Ecto neural progenitor cell (in vitro differentiated cells): ENCODE measurements around the gene ARHGAP28.
"Not testable (repeated sequence)": the region's sequence is repeated elsewhere in the genome, so short reads cannot be mapped to it uniquely, and the experiment has no call there.

Experiments used
- DNase-seq: peaks from one replicate; pipeline ENCODE4 v3.0.0-alpha.2; 2018; ENCODE audit warnings: low spot score

Gene ARHGAP28

GRCh38 chr18:6934859-6935258 lies 205.3 kb downstream of the ARHGAP28 start:
- DNase-seq, result no peak

GRCh38 chr18:6938003-6938402 lies 208.5 kb downstream of the ARHGAP28 start:
- DNase-seq, result no peak

GRCh38 chr18:6938403-6938802 lies 208.9 kb downstream of the ARHGAP28 start:
- not testable (repeated sequence) for DNase-seq

DNA sequence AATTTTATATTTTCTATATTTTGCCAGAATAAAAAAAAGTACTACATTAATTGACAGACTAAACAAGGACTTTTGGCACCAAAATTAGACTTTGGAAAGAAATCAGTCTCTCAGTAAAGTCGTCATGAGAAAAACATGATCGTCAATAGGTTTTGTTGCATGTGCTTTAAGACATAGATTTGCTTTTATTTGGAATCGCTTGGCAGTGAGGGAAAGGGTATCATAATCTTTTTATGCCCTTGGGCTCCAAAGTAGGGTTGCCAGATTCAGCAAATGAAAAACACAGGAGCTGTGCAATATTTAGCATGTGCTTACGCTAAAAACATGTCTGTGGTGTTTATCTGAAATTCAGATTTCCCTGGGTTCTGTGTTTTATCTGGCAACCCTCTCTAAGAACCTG lies 210.5 kb downstream of the ARHGAP28 start:
- DNase-seq, result no peak

DNA sequence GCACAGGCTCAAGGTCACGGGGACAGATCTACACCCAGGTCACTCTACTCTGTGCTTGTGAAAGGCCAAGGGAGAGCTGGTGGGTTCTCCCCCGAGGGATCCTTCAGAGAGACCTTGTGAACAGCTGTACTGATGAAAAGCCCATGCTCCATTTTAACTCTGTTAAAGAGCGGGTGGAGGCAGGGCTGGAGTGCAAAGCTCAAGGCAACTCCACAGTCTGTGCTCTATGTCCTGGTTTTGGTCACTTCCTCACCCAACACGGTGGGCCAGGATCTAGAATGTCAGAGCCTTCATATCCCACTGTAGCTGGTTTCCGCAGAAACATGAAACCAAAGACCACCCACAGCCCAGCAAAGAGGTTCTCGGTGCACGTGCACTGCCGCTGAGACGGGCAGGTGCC lies 210.9 kb downstream of the ARHGAP28 start:
- no peak for DNase-seq

GRCh38 chr18:6941996-6942395 lies 212.5 kb downstream of the ARHGAP28 start:
- no peak for DNase-seq

GRCh38 chr18:6942742-6943141 lies 213.2 kb downstream of the ARHGAP28 start:
- no peak for DNase-seq

GRCh38 chr18:6943143-6943542 lies 213.6 kb downstream of the ARHGAP28 start:
- DNase-seq, result no peak

DNA sequence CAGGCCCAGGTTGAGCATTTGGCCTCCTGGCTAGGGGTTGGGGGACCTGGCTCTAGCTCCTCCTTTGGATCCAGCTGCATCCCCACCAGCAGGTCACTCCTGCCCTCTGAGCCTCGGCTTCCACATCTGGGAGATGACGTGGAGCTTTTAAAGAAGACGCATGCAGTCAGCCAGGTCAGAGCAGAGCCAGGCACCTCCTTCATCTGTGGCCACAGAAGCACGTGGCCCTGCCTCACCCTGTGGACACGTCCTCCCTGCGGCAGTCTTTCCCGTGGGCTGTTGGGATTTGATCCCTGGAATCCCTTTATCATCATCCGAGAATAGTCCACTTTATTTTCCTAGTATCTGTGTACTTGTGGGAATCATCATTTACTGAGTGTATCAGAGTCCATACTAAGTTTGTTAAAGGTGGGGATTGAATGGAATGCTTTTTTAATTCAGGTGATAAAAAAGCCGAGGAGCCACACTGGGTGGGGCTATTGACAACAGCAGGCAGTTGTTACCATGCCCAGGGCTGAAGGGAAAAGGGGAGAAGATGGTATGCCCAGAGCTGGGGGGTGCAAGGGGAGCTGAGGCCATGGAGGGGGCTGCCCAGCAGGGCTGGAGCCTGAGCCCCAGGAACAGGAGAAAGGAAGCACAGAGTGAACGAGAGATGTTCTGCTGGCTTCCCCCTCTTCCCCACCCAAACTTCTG lies 218.0 kb downstream of the ARHGAP28 start:
- no peak for DNase-seq

GRCh38 chr18:6948281-6949055 lies 219.0 kb downstream of the ARHGAP28 start:
- no peak for DNase-seq

DNA sequence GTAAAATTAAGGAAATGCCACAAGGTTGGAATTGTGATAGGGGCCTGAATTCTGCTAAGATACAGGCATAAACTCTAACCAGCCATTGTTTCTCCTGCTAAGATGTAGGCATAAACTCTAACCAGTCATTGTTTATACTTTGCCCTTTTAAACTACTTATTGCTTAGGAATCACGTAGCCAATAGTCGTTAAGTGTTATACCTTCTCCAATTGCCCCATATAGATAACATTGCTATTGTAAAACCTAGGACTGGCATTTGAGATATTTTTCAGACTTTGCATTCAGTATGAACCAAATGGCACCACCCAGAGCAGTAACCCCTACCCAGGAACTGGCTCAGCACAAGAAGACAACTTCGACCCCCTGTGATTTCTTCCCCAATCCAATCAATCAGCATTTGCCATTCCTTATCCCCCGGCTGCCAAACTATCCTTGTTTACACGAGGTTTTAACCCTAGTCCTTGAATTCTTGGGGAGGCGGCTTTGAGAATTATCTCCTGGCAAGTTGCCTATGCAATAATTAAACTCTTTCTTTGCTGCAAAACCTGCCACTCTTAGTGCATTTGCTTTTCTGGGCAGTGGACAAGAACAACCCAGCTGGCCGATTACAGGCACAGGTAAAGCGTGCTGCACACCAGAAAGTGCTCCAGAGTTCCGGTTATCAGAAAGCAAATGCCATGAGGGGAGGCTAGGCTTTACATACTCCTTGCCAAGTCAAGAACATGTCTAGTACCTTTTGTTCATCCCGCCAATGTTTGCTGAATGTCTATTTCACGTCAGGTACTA lies 220.5 kb downstream of the ARHGAP28 start:
- no peak for DNase-seq

- no peak for DNase-seq
Measured at GRCh38 chr18:6950641-6951040, 221.1 kb downstream of the ARHGAP28 start.

DNA sequence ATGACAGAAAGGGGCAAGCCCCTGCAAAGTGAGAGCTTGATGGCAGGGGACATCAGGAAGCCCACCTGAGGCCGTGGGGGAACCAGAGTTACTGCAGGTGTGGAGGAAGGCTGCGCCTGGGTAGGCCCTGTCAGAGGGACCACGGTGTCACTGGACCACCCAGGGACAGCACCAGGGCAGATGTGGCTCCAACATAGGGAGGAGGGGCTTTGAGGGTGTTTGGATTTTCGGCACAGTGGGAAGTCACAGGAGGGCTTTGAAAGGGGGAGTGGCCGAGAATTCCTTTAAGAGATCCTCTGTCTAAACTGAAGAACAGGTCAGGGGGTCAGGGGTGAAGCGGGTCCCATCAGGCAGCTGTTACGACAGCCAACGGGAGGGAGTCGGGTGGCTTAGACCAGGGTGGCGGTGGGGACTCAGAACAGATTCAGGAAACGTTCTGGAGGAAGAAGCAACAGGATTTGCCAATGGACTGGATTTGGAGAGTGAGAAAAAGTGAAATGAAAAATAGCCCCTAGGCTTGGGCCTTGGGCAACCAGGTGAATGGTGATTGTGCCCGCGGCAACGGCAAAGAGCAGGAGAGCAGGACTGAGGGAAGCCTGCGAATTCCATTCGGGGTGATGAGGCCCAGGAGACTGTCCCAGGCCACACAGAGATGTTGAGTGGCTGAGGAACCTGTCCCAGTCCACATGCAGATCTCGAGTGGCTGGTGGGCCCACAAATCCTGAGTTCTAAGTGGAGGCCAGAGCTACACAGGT lies 222.0 kb downstream of the ARHGAP28 start:
- no peak for DNase-seq

DNA sequence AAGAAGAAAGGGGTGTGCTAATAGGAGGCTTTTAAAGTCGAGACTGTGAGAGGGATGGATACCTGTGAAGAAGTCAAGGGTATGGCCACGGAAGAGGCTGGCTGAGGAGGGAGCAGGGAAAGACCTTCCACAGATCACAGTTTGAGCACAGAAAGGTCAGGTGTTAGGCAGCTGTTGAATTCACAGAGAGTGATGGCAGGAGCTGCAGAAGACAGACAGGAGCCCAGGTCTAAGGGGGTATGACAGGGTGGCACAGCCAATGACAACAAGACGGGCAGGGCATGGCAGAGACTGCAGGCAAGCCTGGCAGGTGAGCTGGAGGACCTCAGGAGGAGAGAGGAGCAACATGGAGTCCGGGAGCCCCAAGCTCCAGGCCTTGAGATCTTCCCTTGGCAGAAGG lies 225.0 kb downstream of the ARHGAP28 start:
- no peak for DNase-seq

DNA sequence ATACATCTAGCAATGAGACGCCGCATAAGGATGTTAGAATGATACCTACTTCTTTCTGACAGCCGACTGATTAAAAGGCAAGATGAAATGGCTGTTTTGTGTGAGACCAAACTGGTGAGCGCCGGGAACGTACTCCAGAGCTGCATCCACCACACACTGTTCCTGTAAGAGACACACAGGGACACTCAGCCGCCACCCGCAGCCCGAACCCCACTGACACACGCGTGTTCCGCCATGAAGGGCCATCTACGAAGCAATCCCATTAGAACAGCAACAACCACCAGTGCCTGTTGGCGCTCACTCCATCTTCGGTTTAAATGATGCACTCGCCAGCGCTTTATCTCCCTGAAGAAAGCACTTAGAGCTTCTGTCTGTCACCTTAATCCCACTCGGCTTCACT lies 225.8 kb downstream of the ARHGAP28 start:
- DNase-seq, result no peak

GRCh38 chr18:6956495-6956894 lies 227.0 kb downstream of the ARHGAP28 start:
- DNase-seq, result no peak

DNA sequence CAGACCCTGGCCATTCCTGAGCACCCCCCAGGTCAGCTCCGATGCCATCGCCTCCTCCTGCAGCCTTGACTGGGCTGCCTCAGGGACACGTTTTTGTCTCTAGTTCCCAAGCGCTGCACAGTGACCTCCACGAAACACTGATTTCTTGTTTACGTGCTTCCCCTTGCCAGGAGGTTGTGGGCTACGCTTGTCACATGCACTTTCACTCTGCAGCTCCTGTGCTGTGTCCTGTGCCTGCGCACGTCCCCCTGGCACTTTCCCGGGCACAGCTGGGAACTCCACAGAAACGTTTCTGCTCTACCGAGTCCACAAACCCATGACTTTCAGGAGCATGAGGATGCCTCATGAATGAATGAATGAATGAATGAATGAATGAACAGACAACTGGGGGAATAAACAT lies 227.5 kb downstream of the ARHGAP28 start:
- no peak for DNase-seq

DNA sequence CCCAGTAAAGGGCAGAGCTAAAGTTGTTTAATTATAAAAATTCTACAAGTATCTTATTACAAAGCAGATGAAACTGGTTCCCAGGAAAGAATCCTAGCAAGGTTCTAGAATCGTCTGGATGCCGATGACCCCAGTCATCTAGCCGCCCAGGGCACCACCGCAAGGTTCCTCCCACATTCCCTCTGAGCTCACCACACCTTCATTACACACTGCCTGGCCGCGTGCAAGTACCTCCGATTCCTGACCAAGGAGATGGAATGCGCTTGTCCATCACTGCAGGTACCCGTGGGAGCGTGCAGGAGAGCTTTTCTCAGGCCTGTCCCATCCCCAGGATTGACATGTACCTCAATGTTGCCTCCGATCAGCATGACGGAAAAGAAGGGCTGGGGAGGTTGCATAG lies 229.6 kb downstream of the ARHGAP28 start:
- no peak for DNase-seq

GRCh38 chr18:6960124-6960523 lies 230.6 kb downstream of the ARHGAP28 start:
- DNase-seq, result no peak

- DNase-seq, result no peak
Measured at GRCh38 chr18:6960656-6961055, 231.1 kb downstream of the ARHGAP28 start.

- no peak for DNase-seq
Measured at GRCh38 chr18:6961331-6961730, 231.8 kb downstream of the ARHGAP28 start.
